Natural killer cell (primary cell): Measurements from ENCODE around the gene RHOB. TPM values are rescaled to one million over a fixed set of nuclear protein-coding genes. Genes with fewer than 3 reads are reported as not detected.

Experiments used
- ATAC-seq, 3 donors: fragments of 150-1000 bp in 2 of 3; fragments of 200-7000 bp in 1 of 3; cut with Tn5 transposase; 1 replicate in 1 of 3; 2 replicates in 2 of 3; pipeline ENCODE4 v1.10.0; 2021; ENCODE audit warnings: mild to moderate bottlenecking in 2 of 3, moderate library complexity in 2 of 3
- DNase-seq, 2 donors: peaks; one replicate each; pipeline versions ENCODE4 v3.0.0 to v3.0.0-alpha.2; 2013 to 2021; ENCODE audit warnings: mixed read lengths in 1 of 2
- H3K27ac ChIP-seq: one replicate; pipeline ENCODE4 v1.5.1; 2013; ENCODE audit warnings: mild to moderate bottlenecking, low read length
- H3K27me3 ChIP-seq: one replicate; pipeline ENCODE4 v1.6.1; 2013; ENCODE audit warnings: low read length; ENCODE audit not compliant: control insufficient read depth, insufficient read depth
- H3K36me3 ChIP-seq: one replicate; pipeline ENCODE4 v1.6.1; 2013; ENCODE audit warnings: low read length; ENCODE audit not compliant: control insufficient read depth, insufficient read depth
- H3K4me1 ChIP-seq: one replicate; pipeline ENCODE4 v1.6.1; 2013; ENCODE audit warnings: low read length; ENCODE audit not compliant: control insufficient read depth, insufficient read depth
- H3K4me3 ChIP-seq: one replicate; pipeline ENCODE4 v1.5.1; 2013; ENCODE audit warnings: low read length
- H3K9me3 ChIP-seq: one replicate; pipeline ENCODE4 v1.6.1; 2013; ENCODE audit warnings: low read length; ENCODE audit not compliant: control insufficient read depth, insufficient read depth
- H3K27ac Mint-ChIP-seq, 2 donors: one replicate each; pipeline ENCODE4 v1.8.0; 2022; ENCODE audit warnings: mild to moderate bottlenecking in 2 of 2, mixed read lengths in 2 of 2, moderate library complexity in 1 of 2
- H3K27me3 Mint-ChIP-seq, 2 donors: one replicate each; pipeline ENCODE4 v1.8.0; 2022; ENCODE audit warnings: low read depth in 2 of 2, mixed read lengths in 2 of 2
- H3K36me3 Mint-ChIP-seq: one replicate; pipeline ENCODE4 v1.8.0; 2022; ENCODE audit warnings: mixed read lengths
- H3K4me1 Mint-ChIP-seq, 2 donors: one replicate each; pipeline ENCODE4 v1.8.0; 2022; ENCODE audit warnings: mixed read lengths in 2 of 2
- H3K4me3 Mint-ChIP-seq: one replicate; pipeline ENCODE4 v1.8.0; 2022; ENCODE audit warnings: mild to moderate bottlenecking, moderate library complexity, mixed read lengths
- H3K9me3 Mint-ChIP-seq, 2 donors: one replicate each; pipeline ENCODE4 v1.8.0; 2022; ENCODE audit warnings: mixed read lengths in 2 of 2
- CTCF ChIP-seq: fragments of 200-600 bp; IDR thresholded peaks from one replicate; pipeline ENCODE4 v1.8.0; 2022; ENCODE audit warnings: antibody characterized with exemption
- WGBS: methylation state at CpG from one replicate; pipeline ENCODE4 v1.1.7; 2013; ENCODE audit warnings: missing lambda C conversion rate; ENCODE audit not compliant: insufficient coverage; 5-methylcytosine and 5-hydroxymethylcytosine counted together
- intact Hi-C: fragments of 100-400 bp; cut with micrococcal nuclease; formaldehyde crosslinking; loops from one replicate; pipeline ENCODE4 v1.14.2; 2022
- total RNA-seq, 4 donors: library from RNA; stranded (reverse); fragments of 120-200 nt in 1 of 4; gene quantifications; one replicate each; pipeline versions ENCODE4 v1.2.3 to v1.2.4, GENCODE V29; 2013 to 2022

RHOB gene
- total RNA-seq, 3 donors from 2014 or later (not counting 1 experiment from before 2014, with no cell fraction given) = 50.8 to 222 (median 64.7) TPM

DNA sequence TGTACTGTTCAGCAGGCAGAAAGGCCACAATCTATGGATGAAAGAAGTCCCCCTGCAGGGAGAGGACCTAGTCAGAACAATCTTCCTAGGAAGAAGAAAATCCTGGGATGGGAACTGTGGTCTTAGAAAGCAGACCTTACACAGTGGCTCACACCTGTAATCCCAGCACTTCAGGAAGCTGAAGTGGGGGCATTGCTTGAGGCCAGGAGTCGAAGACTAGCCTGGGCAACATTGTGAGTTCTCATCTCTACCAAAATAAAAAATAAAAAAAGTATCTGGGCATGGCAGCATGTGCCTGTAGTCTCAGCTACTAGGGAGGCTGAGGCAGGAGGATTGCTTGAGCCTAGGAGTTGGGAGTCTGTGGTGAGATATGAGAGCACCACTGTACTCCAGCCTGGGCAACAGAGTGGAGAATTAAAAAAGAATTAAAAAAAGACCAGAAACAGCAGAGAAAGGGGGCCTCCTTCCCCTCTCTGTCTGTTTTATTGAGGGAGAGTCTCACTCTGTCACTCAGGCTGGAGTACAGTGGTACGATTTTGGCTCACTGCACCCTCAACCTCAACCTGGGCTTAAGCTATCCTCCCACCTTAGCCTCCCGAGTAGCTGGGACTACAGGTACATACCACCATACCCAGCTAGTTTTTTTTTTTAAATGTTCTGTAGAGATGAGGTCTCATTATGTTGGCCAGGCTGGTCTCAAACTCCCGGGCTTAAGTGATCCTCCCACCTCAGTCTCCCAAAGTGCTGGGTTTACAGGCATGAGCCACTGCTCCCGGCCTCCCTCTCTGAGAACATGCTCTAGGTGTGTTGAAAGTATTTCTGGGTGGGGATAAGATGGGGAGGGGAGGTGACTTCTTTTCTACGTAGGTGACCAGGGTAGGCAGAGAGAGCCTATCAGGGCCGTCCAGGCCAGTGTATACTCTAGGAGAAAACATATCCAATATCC lies 7.4 kb downstream of the RHOB start:
- Mint-ChIP-seq H3K4me1 (no peaks in the 10 kb centered on the region), H3K27ac (no peak overlapping the region), H3K9me3 (no peaks in the 10 kb centered on the region), H3K36me3 (no peaks in the 10 kb centered on the region), H3K27me3 (peaks cover 6 to 18% of the 10 kb centered on the region in 2 donors), H3K4me3 (no peak overlapping the region)
- Histone ChIP-seq H3K4me3 (no peak overlapping the region), H3K36me3 (no peaks in the 10 kb centered on the region), H3K27ac (no peak overlapping the region), H3K4me1 (no peaks in the 10 kb centered on the region), H3K9me3 (no peaks in the 10 kb centered on the region), H3K27me3 (no peaks in the 10 kb centered on the region)
- intact Hi-C loops = no loop called here
- TF ChIP-seq CTCF = no peak
- WGBS = 84% methylated on average over 5 of the region's 7 CpGs
- ATAC-seq (no peak), DNase-seq (no peak)

DNA sequence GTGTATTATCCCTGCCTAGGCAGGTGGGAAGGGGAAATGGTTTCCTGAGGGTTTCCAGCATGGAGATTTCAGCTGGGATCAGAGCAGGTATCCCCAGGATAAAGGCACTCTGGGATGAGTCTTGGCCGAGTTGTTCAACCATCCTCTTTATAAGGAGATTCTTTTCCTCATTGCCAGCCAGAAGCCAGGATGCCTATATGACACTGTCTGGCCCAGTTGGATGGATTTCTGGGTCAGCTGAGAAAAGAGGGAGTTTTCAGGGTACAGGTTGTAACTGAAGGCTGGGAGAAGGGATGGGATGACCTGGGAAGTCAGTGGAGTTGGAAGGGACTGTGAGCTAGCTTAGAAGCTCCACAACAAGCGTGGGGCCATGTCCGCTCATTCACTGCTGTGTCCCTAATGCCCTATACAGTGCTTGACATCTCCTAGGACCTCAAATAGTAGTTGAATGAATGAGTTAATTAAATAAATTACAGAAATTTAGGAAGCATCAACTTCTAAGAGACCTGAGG lies 8.3 kb downstream of the RHOB start:
- 90% methylated on average over 3 of the region's 3 CpGs for WGBS
- H3K36me3 ChIP-seq = no peaks in the 10 kb centered on the region
- no peak for TF ChIP-seq CTCF
- no peak overlapping the region for H3K27ac Mint-ChIP-seq
- no peaks in the 10 kb centered on the region for H3K9me3 ChIP-seq
- H3K4me1 ChIP-seq = no peaks in the 10 kb centered on the region
- ATAC-seq = no peak
- no peak for DNase-seq
- H3K27me3 ChIP-seq = no peaks in the 10 kb centered on the region
- H3K9me3 Mint-ChIP-seq = no peaks in the 10 kb centered on the region
- intact Hi-C loops = no loop called here
- H3K4me3 ChIP-seq = no peak overlapping the region
- H3K4me1 Mint-ChIP-seq = no peaks in the 10 kb centered on the region
- peaks cover 14 to 23% of the 10 kb centered on the region in 2 donors for H3K27me3 Mint-ChIP-seq
- no peak overlapping the region for H3K27ac ChIP-seq
- no peaks in the 10 kb centered on the region for H3K36me3 Mint-ChIP-seq
- H3K4me3 Mint-ChIP-seq = no peak overlapping the region

DNA sequence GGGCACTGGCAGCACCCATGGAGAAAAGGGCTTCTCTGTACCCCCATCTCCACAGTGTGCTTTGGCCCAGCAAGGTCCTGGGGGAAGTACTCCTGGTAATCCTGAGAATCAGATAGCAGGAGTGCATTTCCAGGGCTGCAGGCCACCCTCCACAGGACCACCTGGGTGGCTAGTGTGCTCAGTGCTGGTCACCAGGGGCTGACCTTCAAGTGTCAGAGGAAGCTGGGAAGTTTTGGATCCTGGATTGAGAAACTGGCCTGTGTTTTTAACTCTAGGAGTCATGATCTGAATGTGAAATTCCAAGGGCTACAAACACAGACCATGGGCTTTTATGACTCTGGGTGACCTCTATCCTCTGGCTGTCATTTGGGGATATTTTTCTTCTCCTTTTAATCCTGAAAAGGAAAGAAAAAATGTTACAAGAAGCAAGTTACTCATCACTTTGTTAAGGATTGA lies 9.3 kb downstream of the RHOB start:
- no peaks in the 10 kb centered on the region for H3K9me3 Mint-ChIP-seq
- H3K4me3 Mint-ChIP-seq = no peak overlapping the region
- H3K36me3 ChIP-seq = no peaks in the 10 kb centered on the region
- H3K27ac Mint-ChIP-seq = no peak overlapping the region
- peaks cover 7% of the 10 kb centered on the region for H3K36me3 Mint-ChIP-seq
- H3K9me3 ChIP-seq = no peaks in the 10 kb centered on the region
- H3K4me1 Mint-ChIP-seq = no peaks in the 10 kb centered on the region
- H3K27me3 Mint-ChIP-seq = peaks cover 24 to 30% of the 10 kb centered on the region in 2 donors
- TF ChIP-seq CTCF = no peak
- DNase-seq = no peak
- H3K4me1 ChIP-seq = no peaks in the 10 kb centered on the region
- H3K4me3 ChIP-seq = no peak overlapping the region
- H3K27ac ChIP-seq = no peak overlapping the region
- ATAC-seq = no peak
- intact Hi-C loops = no loop called here
- no peaks in the 10 kb centered on the region for H3K27me3 ChIP-seq
